CD14-positive monocyte (primary cell): ENCODE data around the gene MPLKIP. TPM values are rescaled to one million over a fixed set of nuclear protein-coding genes. Genes with fewer than 3 reads are reported as not detected.
"Not testable (repeated sequence)": the region's sequence is repeated elsewhere in the genome, so short reads cannot be mapped to it uniquely, and the experiment has no call there.

Experiments used
- DNase-seq, 3 donors: peaks; one replicate each; pipeline ENCODE4 v3.0.0-alpha.2; 2011 to 2022
- H2AFZ ChIP-seq: 2 replicates; pipeline ENCODE4 v1.6.0; 2012; ENCODE audit warnings: mild to moderate bottlenecking, low read depth, low read length, inconsistent platforms; ENCODE audit not compliant: insufficient read depth, poor library complexity, severe bottlenecking
- H3K27ac ChIP-seq, 2 donors: 1 replicate in 1 of 2; 2 replicates in 1 of 2; pipeline ENCODE4 v1.5.1; 2012 to 2013; ENCODE audit warnings: low read length in 2 of 2, control low read depth in 1 of 2, inconsistent platforms in 1 of 2, low read depth in 1 of 2, mild to moderate bottlenecking in 1 of 2
- H3K27me3 ChIP-seq, 2 donors: one replicate each; pipeline versions ENCODE4 v1.6.0 to v1.6.1; 2011 to 2013; ENCODE audit warnings: low read length in 2 of 2; ENCODE audit not compliant: control insufficient read depth in 2 of 2, insufficient read depth in 2 of 2
- H3K36me3 ChIP-seq, 2 donors: replicated peaks in 1 of 2; 1 replicate in 1 of 2; 2 replicates in 1 of 2; pipeline versions ENCODE4 v1.5.1 to v1.6.1; 2012 to 2013; ENCODE audit warnings: low read length in 2 of 2, control low read depth in 1 of 2, inconsistent platforms in 1 of 2, mild to moderate bottlenecking in 1 of 2; ENCODE audit not compliant: insufficient read depth in 2 of 2, control insufficient read depth in 1 of 2
- H3K4me1 ChIP-seq, 2 donors: 1 replicate in 1 of 2; 2 replicates in 1 of 2; pipeline versions ENCODE4 v1.5.1 to v1.6.1; 2012 to 2013; ENCODE audit warnings: low read length in 2 of 2, control low read depth in 1 of 2, inconsistent platforms in 1 of 2, mild to moderate bottlenecking in 1 of 2, moderate library complexity in 1 of 2; ENCODE audit not compliant: insufficient read depth in 2 of 2, control insufficient read depth in 1 of 2
- H3K4me2 ChIP-seq: replicated peaks from 2 replicates; pipeline ENCODE3; 2012; ENCODE audit warnings: low read length, moderate library complexity, mild to moderate bottlenecking; ENCODE audit not compliant: poor library complexity, severe bottlenecking; ENCODE audit errors: extremely low read depth
- H3K4me3 ChIP-seq, 3 experiments: fragments of 200-600 bp in 1 of 3; sonication (generic) in 1 of 3; replicated peaks in 1 of 3; 1 replicate in 2 of 3; 2 replicates in 1 of 3; pipeline ENCODE4 v1.5.1; 2011 to 2013; ENCODE audit warnings: low read length in 3 of 3, mild to moderate bottlenecking in 3 of 3, control low read depth in 2 of 3, low read depth in 2 of 3, inconsistent platforms in 1 of 3, moderate library complexity in 1 of 3
- H3K79me2 ChIP-seq: 2 replicates; pipeline ENCODE4 v1.6.0; 2012; ENCODE audit warnings: mild to moderate bottlenecking, control low read depth, inconsistent platforms, low read length, moderate library complexity; ENCODE audit not compliant: insufficient read depth
- H3K9ac ChIP-seq: 2 replicates; pipeline ENCODE4 v1.6.0; 2017; ENCODE audit warnings: low read length, mild to moderate bottlenecking; ENCODE audit not compliant: insufficient read depth, poor library complexity, severe bottlenecking
- H3K9me3 ChIP-seq, 2 donors: replicated peaks in 1 of 2; 1 replicate in 1 of 2; 2 replicates in 1 of 2; pipeline versions ENCODE4 v1.5.1 to v1.6.1; 2012 to 2013; ENCODE audit warnings: low read length in 2 of 2, control low read depth in 1 of 2; ENCODE audit not compliant: control insufficient read depth in 1 of 2, insufficient read depth in 1 of 2
- H4K20me1 ChIP-seq: 2 replicates; pipeline ENCODE4 v1.6.0; 2012; ENCODE audit warnings: mild to moderate bottlenecking, low read length, control low read depth, moderate library complexity; ENCODE audit not compliant: insufficient read depth
- H3K27ac Mint-ChIP-seq, 7 donors: one replicate each; pipeline ENCODE4 v1.8.0; 2020; ENCODE audit warnings: mild to moderate bottlenecking in 7 of 7, mixed read lengths in 7 of 7, moderate library complexity in 6 of 7, inconsistent platforms in 2 of 7
- H3K27me3 Mint-ChIP-seq, 3 donors: one replicate each; pipeline ENCODE4 v1.8.0; 2021 to 2022; ENCODE audit warnings: low read depth in 3 of 3, mild to moderate bottlenecking in 3 of 3, mixed read lengths in 3 of 3, moderate library complexity in 3 of 3, inconsistent platforms in 1 of 3
- H3K36me3 Mint-ChIP-seq, 2 donors: one replicate each; pipeline ENCODE4 v1.8.0; 2020; ENCODE audit warnings: mixed read lengths in 2 of 2, inconsistent platforms in 1 of 2, mild to moderate bottlenecking in 1 of 2
- H3K4me1 Mint-ChIP-seq: one replicate; pipeline ENCODE4 v1.8.0; 2020; ENCODE audit warnings: mild to moderate bottlenecking, mixed read lengths
- H3K4me3 Mint-ChIP-seq, 2 donors: one replicate each; pipeline ENCODE4 v1.8.0; 2020; ENCODE audit warnings: mild to moderate bottlenecking in 2 of 2, mixed read lengths in 2 of 2, moderate library complexity in 1 of 2
- H3K9me3 Mint-ChIP-seq, 7 donors: one replicate each; pipeline ENCODE4 v1.8.0; 2020 to 2022; ENCODE audit warnings: mixed read lengths in 7 of 7, mild to moderate bottlenecking in 6 of 7, moderate library complexity in 6 of 7, inconsistent platforms in 2 of 7
- CTCF ChIP-seq: fragments of 200-600 bp; IDR thresholded peaks from one replicate; pipeline ENCODE4 v1.8.0; 2022; ENCODE audit warnings: antibody characterized with exemption, mild to moderate bottlenecking
- WGBS: methylation state at CpG from one replicate; pipeline ENCODE4 v1.1.5; 2013; ENCODE audit warnings: missing lambda C conversion rate; ENCODE audit not compliant: insufficient coverage; 5-methylcytosine and 5-hydroxymethylcytosine counted together
- intact Hi-C, 2 donors: fragments of 100-400 bp; cut with micrococcal nuclease; formaldehyde crosslinking; loops; one replicate each; pipeline versions ENCODE4 v1.15.0 to v1.15.1; 2023
- polyA plus RNA-seq, 3 donors: library from polyadenylated mRNA; depleted of rRNA in 1 of 3; unstranded in 2 of 3; stranded (reverse) in 1 of 3; fragments of 300-500 nt in 2 of 3; fragments of >200 nt in 1 of 3; fragmentation: Illumina TruSeq in 2 of 3; gene quantifications; 1 replicate in 2 of 3; 2 replicates in 1 of 3; pipeline ENCODE4 v1.2.3, GENCODE V29; 2012 to 2021

Gene MPLKIP
- polyA plus RNA-seq, 3 donors = 17.4 to 71.8 (median 64.0) TPM

GRCh38 chr7:40173121-40173520 lies 38.7 kb upstream of the MPLKIP start:
- WGBS = 97% methylated on average over 8 of the region's 13 CpGs
- H3K27me3 Mint-ChIP-seq, H3K9ac ChIP-seq, H3K9me3 ChIP-seq, H3K4me2 ChIP-seq, H4K20me1 ChIP-seq, intact Hi-C loops, H3K27ac Mint-ChIP-seq, H3K4me1 Mint-ChIP-seq, H3K4me3 Mint-ChIP-seq, H3K4me1 ChIP-seq, H3K27me3 ChIP-seq, H3K4me3 ChIP-seq, H3K79me2 ChIP-seq, H3K36me3 Mint-ChIP-seq, H3K36me3 ChIP-seq, H3K9me3 Mint-ChIP-seq, DNase-seq, H3K27ac ChIP-seq, H2AFZ ChIP-seq: not testable (repeated sequence)

- H3K4me1 ChIP-seq, H3K36me3 ChIP-seq, H3K9me3 Mint-ChIP-seq, H3K4me1 Mint-ChIP-seq, H3K27ac ChIP-seq, H4K20me1 ChIP-seq, H3K27ac Mint-ChIP-seq, H3K4me3 ChIP-seq, DNase-seq, intact Hi-C loops, H3K27me3 Mint-ChIP-seq, H3K9me3 ChIP-seq, H3K4me2 ChIP-seq, H3K79me2 ChIP-seq, H3K27me3 ChIP-seq, H3K36me3 Mint-ChIP-seq, H2AFZ ChIP-seq, H3K9ac ChIP-seq, H3K4me3 Mint-ChIP-seq: not testable (repeated sequence)
- WGBS = 96% methylated on average over 3 of the region's 3 CpGs
Observed at GRCh38 chr7:40168266-40168665, 33.8 kb upstream of the MPLKIP start.

- no peak overlapping the region for H3K4me3 ChIP-seq
- H3K27ac Mint-ChIP-seq = no peak overlapping the region
- intact Hi-C loops = no loop called here
- H2AFZ ChIP-seq = no peak overlapping the region
- H3K4me3 Mint-ChIP-seq = no peak overlapping the region
- no peak overlapping the region for H3K4me2 ChIP-seq
- no peaks in the 10 kb centered on the region for H4K20me1 ChIP-seq
- H3K27me3 Mint-ChIP-seq = peaks cover 0 to 4% (median 1%) of the 10 kb centered on the region in 3 donors
- H3K9ac ChIP-seq = no peak overlapping the region
- no peak for DNase-seq
- H3K79me2 ChIP-seq = no peaks in the 10 kb centered on the region
- no peak for TF ChIP-seq CTCF
- no peaks in the 10 kb centered on the region for H3K4me1 ChIP-seq
- H3K36me3 ChIP-seq = no peaks in the 10 kb centered on the region
- no peaks in the 10 kb centered on the region for H3K36me3 Mint-ChIP-seq
- H3K27me3 ChIP-seq = no peaks in the 10 kb centered on the region
- H3K4me1 Mint-ChIP-seq = no peaks in the 10 kb centered on the region
- no peak overlapping the region for H3K27ac ChIP-seq
- no peaks in the 10 kb centered on the region for H3K9me3 ChIP-seq
- 100% methylated on average over 3 of the region's 3 CpGs for WGBS
- H3K9me3 Mint-ChIP-seq = peaks cover 0 to 7% (median 3%) of the 10 kb centered on the region in 7 donors
Observed at GRCh38 chr7:40167291-40167690, 32.9 kb upstream of the MPLKIP start.
